ENCODE data around the gene BORCS5.

DNA sequence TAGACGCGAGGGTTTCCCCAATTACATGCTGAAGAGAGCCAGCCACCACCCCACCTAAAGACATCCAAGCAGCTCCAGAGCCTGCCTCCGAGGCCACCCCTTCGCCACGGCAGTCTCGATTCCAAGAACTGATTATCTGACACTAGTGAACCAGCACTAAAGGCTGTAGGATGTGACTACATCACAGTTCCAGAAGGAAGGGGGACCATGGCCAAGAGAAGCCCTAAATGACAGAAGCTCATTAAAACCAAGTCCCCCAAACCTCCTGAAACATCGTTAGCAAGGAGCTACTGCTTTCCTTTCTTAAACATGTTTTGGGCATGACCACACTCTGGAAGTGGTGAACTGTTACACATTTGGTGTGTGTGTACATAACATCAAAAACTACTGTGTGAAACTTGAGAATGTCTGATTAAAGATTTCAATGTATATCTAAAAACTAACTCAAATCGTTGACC, 117.6 kb downstream of the BORCS5 start:
- TF ChIP-seq, protein P1, sequence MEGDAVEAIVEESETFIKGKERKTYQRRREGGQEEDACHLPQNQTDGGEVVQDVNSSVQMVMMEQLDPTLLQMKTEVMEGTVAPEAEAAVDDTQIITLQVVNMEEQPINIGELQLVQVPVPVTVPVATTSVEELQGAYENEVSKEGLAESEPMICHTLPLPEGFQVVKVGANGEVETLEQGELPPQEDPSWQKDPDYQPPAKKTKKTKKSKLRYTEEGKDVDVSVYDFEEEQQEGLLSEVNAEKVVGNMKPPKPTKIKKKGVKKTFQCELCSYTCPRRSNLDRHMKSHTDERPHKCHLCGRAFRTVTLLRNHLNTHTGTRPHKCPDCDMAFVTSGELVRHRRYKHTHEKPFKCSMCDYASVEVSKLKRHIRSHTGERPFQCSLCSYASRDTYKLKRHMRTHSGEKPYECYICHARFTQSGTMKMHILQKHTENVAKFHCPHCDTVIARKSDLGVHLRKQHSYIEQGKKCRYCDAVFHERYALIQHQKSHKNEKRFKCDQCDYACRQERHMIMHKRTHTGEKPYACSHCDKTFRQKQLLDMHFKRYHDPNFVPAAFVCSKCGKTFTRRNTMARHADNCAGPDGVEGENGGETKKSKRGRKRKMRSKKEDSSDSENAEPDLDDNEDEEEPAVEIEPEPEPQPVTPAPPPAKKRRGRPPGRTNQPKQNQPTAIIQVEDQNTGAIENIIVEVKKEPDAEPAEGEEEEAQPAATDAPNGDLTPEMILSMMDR (IDR thresholded peaks at IDR 0.05; ENCODE audit: low read length), result no peak
- no peak for TF ChIP-seq EZH2 (IDR thresholded peaks at IDR 0.05; ENCODE audit: borderline replicate concordance, low read length)

Measured in OCI-LY1 (cell line).